IMR-90 (cell line): ENCODE results near the gene FRYL. TPM values are rescaled to one million over a fixed set of nuclear protein-coding genes. Genes with fewer than 3 reads are reported as not detected.

Experiments
- ATAC-seq: fragments of 200-7000 bp; cut with Tn5 transposase; 2 replicates; pipeline ENCODE4 v1.9.1; 2020; ENCODE audit warnings: low read depth, mild to moderate bottlenecking, moderate library complexity
- BruUV-seq: library from RNA; stranded (reverse); fragments of 400-500 nt; replicated peaks from 2 replicates; lab custom pipeline; 2021; lab: Mats Ljungman, UMichigan
- CTCF ChIA-PET: fragments of 300-600 bp; formaldehyde crosslinking; extraction: SDS; loops from one replicate; lab custom pipeline; 2021; ENCODE audit warnings: antibody characterized with exemption; lab: Yijun Ruan, JAX
- POLR2A ChIA-PET: fragments of 300-600 bp; sonication (Branson Sonifier 250); formaldehyde crosslinking; loops from one replicate; lab custom pipeline; 2022; ENCODE audit warnings: antibody characterized with exemption; ENCODE audit not compliant: unreplicated experiment; lab: Charles Lee
- DNase-seq: peaks from one replicate; pipeline ENCODE4 v3.0.0; 2013
- H2AFZ ChIP-seq: replicated peaks from 2 replicates; pipeline ENCODE3; 2013; ENCODE audit warnings: low read length, mild to moderate bottlenecking; ENCODE audit not compliant: poor library complexity
- H2AK5ac ChIP-seq: 2 replicates; pipeline ENCODE4 v1.6.1; 2013; ENCODE audit warnings: low read depth, low read length, inconsistent platforms
- H2AK9ac ChIP-seq: replicated peaks from 2 replicates; pipeline ENCODE3; 2013; ENCODE audit warnings: mild to moderate bottlenecking, low read depth, low read length, moderate library complexity; ENCODE audit not compliant: poor library complexity
- H2BK120ac ChIP-seq: 2 replicates; pipeline ENCODE4 v1.6.1; 2013; ENCODE audit warnings: low read depth, low read length, inconsistent platforms
- H2BK15ac ChIP-seq: 3 replicates; pipeline ENCODE4 v1.6.1; 2013; ENCODE audit warnings: low read depth, low read length, inconsistent platforms
- H2BK20ac ChIP-seq: 2 replicates; pipeline ENCODE4 v1.6.1; 2013; ENCODE audit warnings: low read depth, mild to moderate bottlenecking, inconsistent platforms, low read length, moderate library complexity
- H2BK5ac ChIP-seq: 2 replicates; pipeline ENCODE4 v1.6.1; 2013; ENCODE audit warnings: mild to moderate bottlenecking, low read depth, low read length, inconsistent platforms; ENCODE audit not compliant: poor library complexity, severe bottlenecking
- H3K14ac ChIP-seq: replicated peaks from 2 replicates; pipeline ENCODE4 v1.6.1; 2013; ENCODE audit warnings: low read depth, low read length, inconsistent platforms
- H3K18ac ChIP-seq: 2 replicates; pipeline ENCODE4 v1.6.1; 2013; ENCODE audit warnings: low read depth, low read length, control low read depth
- H3K23ac ChIP-seq: 2 replicates; pipeline ENCODE4 v1.6.1; 2013; ENCODE audit warnings: low read depth, low read length, inconsistent platforms
- H3K27ac ChIP-seq: 2 replicates; pipeline ENCODE4 v1.5.1; 2013; ENCODE audit warnings: mild to moderate bottlenecking, control low read depth, low read length; ENCODE audit not compliant: insufficient read depth
- H3K27me3 ChIP-seq: 2 replicates; pipeline ENCODE4 v1.6.1; 2013; ENCODE audit warnings: low read length; ENCODE audit not compliant: control insufficient read depth, insufficient read depth
- H3K36me3 ChIP-seq: 2 replicates; pipeline ENCODE4 v1.6.1; 2013; ENCODE audit warnings: low read length, mixed read lengths; ENCODE audit not compliant: control insufficient read depth, insufficient read depth
- H3K4ac ChIP-seq: 2 replicates; pipeline ENCODE4 v1.6.1; 2013; ENCODE audit warnings: low read depth, low read length, inconsistent platforms
- H3K4me1 ChIP-seq: 2 replicates; pipeline ENCODE4 v1.6.1; 2013; ENCODE audit warnings: low read length, mixed read lengths; ENCODE audit not compliant: control insufficient read depth, insufficient read depth
- H3K4me2 ChIP-seq: 2 replicates; pipeline ENCODE4 v1.6.1; 2013; ENCODE audit warnings: low read depth, mild to moderate bottlenecking, control low read depth, low read length, moderate library complexity
- H3K4me3 ChIP-seq: 2 replicates; pipeline ENCODE4 v1.5.1; 2013; ENCODE audit warnings: low read depth, mild to moderate bottlenecking, control low read depth, low read length, moderate library complexity; ENCODE audit not compliant: insufficient read depth
- H3K56ac ChIP-seq: 2 replicates; pipeline ENCODE4 v1.6.1; 2013; ENCODE audit warnings: low read length, inconsistent platforms; ENCODE audit not compliant: insufficient read depth; ENCODE audit errors: extremely low read depth
- H3K79me1 ChIP-seq, 2 experiments: 2 replicates each; pipeline ENCODE4 v1.6.1; 2013; ENCODE audit warnings: low read length in 2 of 2, inconsistent platforms in 1 of 2, low read depth in 1 of 2
- H3K9ac ChIP-seq: 2 replicates; pipeline ENCODE4 v1.6.1; 2013; ENCODE audit warnings: low read depth, low read length, control low read depth
- H3K9me1 ChIP-seq: 2 replicates; pipeline ENCODE4 v1.6.1; 2013; ENCODE audit warnings: low read length, inconsistent platforms; ENCODE audit not compliant: insufficient read depth
- H3K9me3 ChIP-seq: 2 replicates; pipeline ENCODE4 v1.6.1; 2013; ENCODE audit warnings: low read length; ENCODE audit not compliant: control insufficient read depth, insufficient read depth
- H4K20me1 ChIP-seq: 2 replicates; pipeline ENCODE4 v1.6.1; 2013; ENCODE audit warnings: low read length, inconsistent platforms; ENCODE audit not compliant: insufficient read depth
- H4K5ac ChIP-seq: 2 replicates; pipeline ENCODE4 v1.6.1; 2013; ENCODE audit warnings: mild to moderate bottlenecking, low read depth, low read length, control low read depth
- H4K8ac ChIP-seq, 2 experiments: 2 replicates each; pipeline ENCODE4 v1.6.1; 2013; ENCODE audit warnings: low read depth in 2 of 2, low read length in 2 of 2, control low read depth in 1 of 2, inconsistent platforms in 1 of 2
- H4K91ac ChIP-seq: 2 replicates; pipeline ENCODE4 v1.6.1; 2013; ENCODE audit warnings: low read depth, low read length, inconsistent platforms; ENCODE audit not compliant: insufficient read depth
- BHLHE40 ChIP-seq: fragments of 150-350 bp; IDR thresholded peaks from 2 replicates; pipeline ENCODE4 v1.6.1; 2016; ENCODE audit warnings: mild to moderate bottlenecking, low read depth, low read length
- MAFK ChIP-seq: IDR thresholded peaks from 2 replicates; pipeline ENCODE4 v1.6.1; 2012; ENCODE audit warnings: low read depth, low read length, improper control_type of control experiment
- WGBS, 2 experiments: methylation state at CpG; one replicate each; pipeline versions ENCODE4 v1.1.5 to v1.1.7; 2013; ENCODE audit warnings: missing lambda C conversion rate in 2 of 2; ENCODE audit not compliant: insufficient read length in 1 of 2; ENCODE audit errors: extremely low coverage in 2 of 2; 5-methylcytosine and 5-hydroxymethylcytosine counted together
- dilution Hi-C: fragments of 300-500 bp; cut with HindIII; formaldehyde crosslinking; loops from one replicate; pipeline ENCODE4 v1.14.3; 2018; ENCODE audit warnings: low sequenced_read_pairs; ENCODE audit not compliant: unreplicated experiment
- in situ Hi-C: fragments of 300-500 bp; cut with MboI; formaldehyde crosslinking; loops from 3 replicates; pipeline ENCODE4 v1.14.3; 2019; ENCODE audit warnings: low sequenced_read_pairs, inconsistent platforms, mixed read lengths
- intact Hi-C: fragments of 100-400 bp; cut with micrococcal nuclease; formaldehyde crosslinking; loops from 2 replicates; pipeline ENCODE4 v1.10.0; 2022
- polyA plus RNA-seq, 3 experiments: library from polyadenylated mRNA; depleted of rRNA; stranded (reverse); fragments of >200 nt; gene quantifications; 2 replicates each; pipeline ENCODE4 v1.2.3, GENCODE V29; 2012; ENCODE audit warnings: low replicate concordance in 1 of 3
- total RNA-seq: library from RNA; depleted of rRNA; stranded (reverse); fragments of >200 nt; gene quantifications from 2 replicates; pipeline ENCODE4 v1.2.3, GENCODE V29; 2012

Gene FRYL
- total and polyA plus RNA-seq, 2 of the 4 experiments (the other 2 are of a cell fraction), result 9.9 to 77.4 TPM

DNA sequence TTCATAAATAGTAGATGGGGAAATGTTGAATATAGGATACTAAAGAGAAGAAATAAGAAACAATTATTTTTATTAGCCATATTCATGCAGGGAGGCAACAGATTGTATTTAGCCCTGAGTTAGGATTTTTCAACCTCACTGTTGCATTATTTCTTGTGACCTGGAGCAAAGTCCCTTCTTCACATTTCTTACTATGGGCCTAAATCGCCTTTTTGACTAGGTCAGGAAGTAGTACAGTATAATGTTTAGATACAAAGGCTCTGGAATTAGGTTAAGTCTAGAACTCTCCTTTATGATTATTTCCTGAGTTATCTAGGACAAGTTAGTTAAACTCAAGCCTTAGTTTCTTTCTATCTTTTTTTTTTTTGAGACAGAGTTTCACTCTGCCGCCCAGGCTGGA, 88.0 kb downstream of the FRYL start:
- Histone ChIP-seq H4K8ac (no peak overlapping the region), H3K9me1 (peaks cover 3% of the 10 kb centered on the region; the same call in 1 of the 2 replicates), H3K9me3 (no peaks in the 10 kb centered on the region), H3K36me3 (no peaks in the 10 kb centered on the region), H3K56ac (no peak overlapping the region), H3K14ac (no peak overlapping the region), H4K20me1 (no peaks in the 10 kb centered on the region), H3K18ac (no peak overlapping the region), H2AK5ac (no peak overlapping the region; the same call in 1 of the 2 replicates), H2AK9ac (no peak overlapping the region), H2BK120ac (no peak overlapping the region), H2BK15ac (no peak overlapping the region), H3K27me3 (no peaks in the 10 kb centered on the region), H2BK20ac (no peak overlapping the region), H3K27ac (no peak overlapping the region), H2BK5ac (no peak overlapping the region), H3K4me2 (no peak overlapping the region), H3K4me3 (no peak overlapping the region), H3K4ac (no peak overlapping the region), H3K79me1 (peaks cover 5 to 50% of the 10 kb centered on the region in 2 experiments; a peak in 3 of 4 replicates), H3K23ac (no peak overlapping the region), H4K91ac (no peak overlapping the region), H3K9ac (no peak overlapping the region), H4K5ac (no peak overlapping the region), H2AFZ (no peak overlapping the region), H3K4me1 (peaks cover 2% of the 10 kb centered on the region; the same call in 1 of the 2 replicates)
- no CpG with 5 or more reads among the region's 2 CpGs for WGBS, 2 experiments
- POLR2A ChIA-PET, result no interaction called here
- dilution Hi-C loops (no loop called here), intact Hi-C loops (no loop called here), in situ Hi-C loops (no loop called here)
- TF ChIP-seq MAFK, result no peak
- no peak for TF ChIP-seq BHLHE40
- DNase-seq (no peak), ATAC-seq (no peak)
- BruUV-seq, result no TSS peak
- CTCF ChIA-PET, result no interaction called here
